ENCODE results near the gene ALX4. TPM values are rescaled to one million over a fixed set of nuclear protein-coding genes. Genes with fewer than 3 reads are reported as not detected.

The ALX4 gene
- total RNA-seq, 1 donor from 2014 or later, result not detected

DNA sequence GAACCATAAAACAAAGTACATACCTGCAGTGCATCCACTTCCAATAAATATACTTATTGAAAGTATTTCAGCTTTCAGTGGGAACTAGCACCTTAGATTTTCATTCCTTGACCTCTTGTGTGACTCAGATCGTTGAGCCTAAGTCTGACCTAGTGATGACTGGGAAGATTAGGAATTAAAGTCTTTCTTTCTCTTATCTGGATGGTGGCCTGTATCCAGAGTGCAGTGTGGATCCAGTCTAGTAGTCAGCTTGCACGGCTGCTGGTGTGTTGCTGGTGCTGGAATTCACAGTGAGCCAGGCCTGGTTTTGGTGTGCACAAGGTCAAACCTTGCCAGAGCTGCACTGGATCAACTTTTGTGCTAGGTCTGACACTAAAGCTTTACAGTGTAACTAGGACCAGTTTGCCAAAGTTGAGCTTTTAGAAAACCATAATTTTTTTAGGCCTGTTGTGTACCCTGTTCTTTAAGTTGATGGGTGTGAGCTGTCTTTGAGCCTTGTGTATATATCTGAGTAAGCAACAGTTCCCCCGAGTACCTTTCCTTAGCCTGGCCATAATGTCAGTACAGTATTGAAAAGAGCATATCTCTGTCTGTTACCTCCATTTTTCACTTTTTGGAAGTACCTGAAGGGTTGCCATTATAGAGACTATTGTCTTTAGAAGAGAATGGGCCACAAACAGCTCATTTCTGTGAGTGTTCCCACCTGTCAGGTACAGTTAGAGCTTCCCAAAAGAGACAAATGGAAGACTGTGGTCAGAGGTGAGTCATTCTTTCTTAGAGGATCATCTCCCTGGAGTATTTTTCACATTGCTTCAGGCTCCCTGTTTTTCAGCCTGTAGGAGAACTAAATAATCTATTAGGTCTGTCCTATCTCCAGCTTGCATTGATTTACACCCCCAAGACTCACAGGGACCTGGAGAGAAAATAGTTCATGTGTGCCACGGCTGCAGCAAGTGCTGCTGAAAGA lies 89.8 kb downstream of the ALX4 start:
- Mint-ChIP-seq H3K27ac (peak overlapping the region; percentile 84), H3K4me1 (ENCODE audit: low read depth) (peaks cover 4% of the 10 kb centered on the region), H3K9me3 (ENCODE audit: low read depth) (no peaks in the 10 kb centered on the region), H3K36me3 (ENCODE audit: insufficient read depth) (peaks cover 3% of the 10 kb centered on the region), H3K27me3 (no peaks in the 10 kb centered on the region), H3K4me3 (ENCODE audit: low read depth) (no peak overlapping the region)
- no peak for DNase-seq (ENCODE audit: low spot score, unreplicated experiment)
- TF ChIP-seq, protein P1, sequence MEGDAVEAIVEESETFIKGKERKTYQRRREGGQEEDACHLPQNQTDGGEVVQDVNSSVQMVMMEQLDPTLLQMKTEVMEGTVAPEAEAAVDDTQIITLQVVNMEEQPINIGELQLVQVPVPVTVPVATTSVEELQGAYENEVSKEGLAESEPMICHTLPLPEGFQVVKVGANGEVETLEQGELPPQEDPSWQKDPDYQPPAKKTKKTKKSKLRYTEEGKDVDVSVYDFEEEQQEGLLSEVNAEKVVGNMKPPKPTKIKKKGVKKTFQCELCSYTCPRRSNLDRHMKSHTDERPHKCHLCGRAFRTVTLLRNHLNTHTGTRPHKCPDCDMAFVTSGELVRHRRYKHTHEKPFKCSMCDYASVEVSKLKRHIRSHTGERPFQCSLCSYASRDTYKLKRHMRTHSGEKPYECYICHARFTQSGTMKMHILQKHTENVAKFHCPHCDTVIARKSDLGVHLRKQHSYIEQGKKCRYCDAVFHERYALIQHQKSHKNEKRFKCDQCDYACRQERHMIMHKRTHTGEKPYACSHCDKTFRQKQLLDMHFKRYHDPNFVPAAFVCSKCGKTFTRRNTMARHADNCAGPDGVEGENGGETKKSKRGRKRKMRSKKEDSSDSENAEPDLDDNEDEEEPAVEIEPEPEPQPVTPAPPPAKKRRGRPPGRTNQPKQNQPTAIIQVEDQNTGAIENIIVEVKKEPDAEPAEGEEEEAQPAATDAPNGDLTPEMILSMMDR (IDR thresholded peaks at IDR 0.05; ENCODE audit: unreplicated experiment), result no peak

DNA sequence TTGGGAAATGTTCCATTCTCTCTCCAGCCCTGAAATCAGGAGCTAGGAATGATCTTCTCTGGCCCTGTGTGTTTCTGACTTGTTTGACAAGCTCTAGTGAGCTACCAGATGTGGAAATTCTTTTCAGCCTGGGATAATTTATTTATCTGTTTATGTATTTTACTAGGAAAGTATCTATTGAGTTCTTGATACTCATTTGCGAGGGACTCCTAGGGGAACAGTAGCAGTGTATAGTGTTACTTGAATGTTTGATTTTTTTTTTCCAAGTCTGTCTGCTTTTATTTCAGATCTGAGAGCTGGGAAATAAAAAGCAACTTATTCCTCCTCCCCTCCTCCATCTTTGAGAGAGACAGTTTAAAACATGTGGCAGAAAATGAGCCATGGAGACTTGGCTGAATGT lies 92.5 kb downstream of the ALX4 start:
- H3K27me3 Mint-ChIP-seq, result no peaks in the 10 kb centered on the region
- H3K9me3 Mint-ChIP-seq (ENCODE audit: low read depth), result peaks cover 11% of the 10 kb centered on the region
- peaks cover 10% of the 10 kb centered on the region for H3K36me3 Mint-ChIP-seq (ENCODE audit: insufficient read depth)
- TF ChIP-seq, protein P1 (IDR thresholded peaks at IDR 0.05; ENCODE audit: unreplicated experiment), result no peak
- peaks cover 4% of the 10 kb centered on the region for H3K4me1 Mint-ChIP-seq (ENCODE audit: low read depth)
- no peak overlapping the region for H3K4me3 Mint-ChIP-seq (ENCODE audit: low read depth)
- DNase-seq (ENCODE audit: low spot score, unreplicated experiment), result no peak
- no peak overlapping the region for H3K27ac Mint-ChIP-seq

DNA sequence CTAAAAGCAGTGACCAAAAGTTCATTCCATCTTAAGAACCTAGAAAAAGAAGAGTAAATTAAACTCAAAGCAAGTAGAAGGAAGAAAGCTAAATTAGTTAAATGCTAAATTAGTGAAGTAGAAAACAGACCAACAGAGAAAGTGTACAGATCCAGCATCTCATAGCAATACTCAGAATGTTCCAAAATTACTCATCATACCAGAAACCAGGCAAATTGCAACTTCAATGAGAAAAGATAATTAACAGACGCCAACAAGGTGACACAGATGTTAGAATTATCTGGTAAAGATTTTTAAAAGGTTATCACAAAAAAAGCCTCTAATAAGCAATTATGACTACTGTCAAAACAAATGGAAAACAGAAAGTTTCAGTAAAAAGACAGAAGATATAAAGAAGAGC lies 96.8 kb downstream of the ALX4 start:
- Mint-ChIP-seq H3K9me3 (ENCODE audit: low read depth) (peaks cover 21% of the 10 kb centered on the region), H3K27me3 (no peaks in the 10 kb centered on the region), H3K4me1 (ENCODE audit: low read depth) (peaks cover under 1% of the 10 kb centered on the region), H3K4me3 (ENCODE audit: low read depth) (no peak overlapping the region), H3K36me3 (ENCODE audit: insufficient read depth) (peaks cover 24% of the 10 kb centered on the region), H3K27ac (no peak overlapping the region)
- no peak for DNase-seq (ENCODE audit: low spot score, unreplicated experiment)
- TF ChIP-seq, protein P1 (IDR thresholded peaks at IDR 0.05; ENCODE audit: unreplicated experiment), result no peak

DNA sequence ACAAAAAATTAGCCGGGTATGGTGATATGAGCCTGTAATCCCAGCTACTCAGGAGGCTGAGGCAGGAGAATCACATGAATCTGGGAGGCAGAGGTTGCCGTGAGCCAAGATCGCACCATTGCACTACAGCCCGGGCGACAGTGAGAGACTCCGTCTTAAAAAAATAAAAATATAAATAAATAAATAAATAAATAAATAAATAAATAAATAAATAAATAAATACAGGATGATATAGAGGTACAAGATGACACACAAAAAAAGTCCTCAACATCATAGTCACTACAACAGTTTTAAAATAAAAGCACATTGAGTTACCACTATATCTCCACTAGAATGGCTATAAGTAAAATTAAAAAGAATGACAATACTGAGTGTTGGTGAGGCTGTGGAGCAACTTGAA lies 97.8 kb downstream of the ALX4 start:
- no peaks in the 10 kb centered on the region for H3K27me3 Mint-ChIP-seq
- peaks cover 27% of the 10 kb centered on the region for H3K36me3 Mint-ChIP-seq (ENCODE audit: insufficient read depth)
- DNase-seq (ENCODE audit: low spot score, unreplicated experiment), result no peak
- peaks cover 5% of the 10 kb centered on the region for H3K4me1 Mint-ChIP-seq (ENCODE audit: low read depth)
- no peak overlapping the region for H3K4me3 Mint-ChIP-seq (ENCODE audit: low read depth)
- TF ChIP-seq, protein P1 (IDR thresholded peaks at IDR 0.05; ENCODE audit: unreplicated experiment), result no peak
- no peak overlapping the region for H3K27ac Mint-ChIP-seq
- peaks cover 21% of the 10 kb centered on the region for H3K9me3 Mint-ChIP-seq (ENCODE audit: low read depth)

Other genes with a start within 250 kb of the ALX4 start
- gene ACCS, start 243.9 kb downstream of the ALX4 start, total RNA-seq, result 30.5 and 33.5 TPM in 2 replicates
- 73.9 and 76.3 TPM in 2 replicates for gene EXT2, start 214.5 kb downstream of the ALX4 start, total RNA-seq